Endothelial cell of umbilical vein (primary cell): ENCODE data around the gene SLC25A28.

Source experiments
- EZH2 ChIP-seq: IDR thresholded peaks from 2 replicates; pipeline ENCODE4 v1.6.1; 2012; ENCODE audit warnings: borderline replicate concordance, low read depth, mild to moderate bottlenecking, moderate library complexity, low read length, inconsistent platforms; ENCODE audit not compliant: severe bottlenecking
- JUN ChIP-seq: IDR thresholded peaks from 2 replicates; pipeline ENCODE4 v1.6.1; 2011; ENCODE audit warnings: borderline replicate concordance, low read depth; ENCODE audit not compliant: insufficient read length, insufficient read depth
- MAX ChIP-seq: IDR thresholded peaks from 2 replicates; pipeline ENCODE4 v1.6.1; 2011; ENCODE audit not compliant: insufficient read depth, insufficient read length
- TF ChIP-seq, protein P1 (sequence below), 2 donors: IDR thresholded peaks; 1 replicate in 1 of 2; 2 replicates in 1 of 2; pipeline ENCODE4 v1.5.1; 2011; ENCODE audit warnings: low read length in 2 of 2, mild to moderate bottlenecking in 2 of 2, moderate library complexity in 2 of 2, control low read depth in 1 of 2, inconsistent platforms in 1 of 2, low read depth in 1 of 2; ENCODE audit not compliant: insufficient read depth in 1 of 2; ENCODE audit errors: extremely low read depth in 1 of 2

GRCh38 chr10:99582255-99582770 lies 37.9 kb downstream of the SLC25A28 start:
- TF ChIP-seq MAX = no peak
- TF ChIP-seq, protein P1, sequence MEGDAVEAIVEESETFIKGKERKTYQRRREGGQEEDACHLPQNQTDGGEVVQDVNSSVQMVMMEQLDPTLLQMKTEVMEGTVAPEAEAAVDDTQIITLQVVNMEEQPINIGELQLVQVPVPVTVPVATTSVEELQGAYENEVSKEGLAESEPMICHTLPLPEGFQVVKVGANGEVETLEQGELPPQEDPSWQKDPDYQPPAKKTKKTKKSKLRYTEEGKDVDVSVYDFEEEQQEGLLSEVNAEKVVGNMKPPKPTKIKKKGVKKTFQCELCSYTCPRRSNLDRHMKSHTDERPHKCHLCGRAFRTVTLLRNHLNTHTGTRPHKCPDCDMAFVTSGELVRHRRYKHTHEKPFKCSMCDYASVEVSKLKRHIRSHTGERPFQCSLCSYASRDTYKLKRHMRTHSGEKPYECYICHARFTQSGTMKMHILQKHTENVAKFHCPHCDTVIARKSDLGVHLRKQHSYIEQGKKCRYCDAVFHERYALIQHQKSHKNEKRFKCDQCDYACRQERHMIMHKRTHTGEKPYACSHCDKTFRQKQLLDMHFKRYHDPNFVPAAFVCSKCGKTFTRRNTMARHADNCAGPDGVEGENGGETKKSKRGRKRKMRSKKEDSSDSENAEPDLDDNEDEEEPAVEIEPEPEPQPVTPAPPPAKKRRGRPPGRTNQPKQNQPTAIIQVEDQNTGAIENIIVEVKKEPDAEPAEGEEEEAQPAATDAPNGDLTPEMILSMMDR (IDR thresholded peaks at IDR 0.05; ENCODE audit: extremely low read depth in 1 of 2, insufficient read depth in 1 of 2, low read depth in 1 of 2, low read length in 2 of 2) = no peak
- TF ChIP-seq EZH2 = no peak
- no peak for TF ChIP-seq JUN
